Measurements from ENCODE around the gene COX4I1.

GRCh38 chr16:85823328-85823920 is 23.9 kb downstream of the COX4I1 start:
- TF ChIP-seq, protein P1, sequence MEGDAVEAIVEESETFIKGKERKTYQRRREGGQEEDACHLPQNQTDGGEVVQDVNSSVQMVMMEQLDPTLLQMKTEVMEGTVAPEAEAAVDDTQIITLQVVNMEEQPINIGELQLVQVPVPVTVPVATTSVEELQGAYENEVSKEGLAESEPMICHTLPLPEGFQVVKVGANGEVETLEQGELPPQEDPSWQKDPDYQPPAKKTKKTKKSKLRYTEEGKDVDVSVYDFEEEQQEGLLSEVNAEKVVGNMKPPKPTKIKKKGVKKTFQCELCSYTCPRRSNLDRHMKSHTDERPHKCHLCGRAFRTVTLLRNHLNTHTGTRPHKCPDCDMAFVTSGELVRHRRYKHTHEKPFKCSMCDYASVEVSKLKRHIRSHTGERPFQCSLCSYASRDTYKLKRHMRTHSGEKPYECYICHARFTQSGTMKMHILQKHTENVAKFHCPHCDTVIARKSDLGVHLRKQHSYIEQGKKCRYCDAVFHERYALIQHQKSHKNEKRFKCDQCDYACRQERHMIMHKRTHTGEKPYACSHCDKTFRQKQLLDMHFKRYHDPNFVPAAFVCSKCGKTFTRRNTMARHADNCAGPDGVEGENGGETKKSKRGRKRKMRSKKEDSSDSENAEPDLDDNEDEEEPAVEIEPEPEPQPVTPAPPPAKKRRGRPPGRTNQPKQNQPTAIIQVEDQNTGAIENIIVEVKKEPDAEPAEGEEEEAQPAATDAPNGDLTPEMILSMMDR (IDR thresholded peaks at IDR 0.05 in 2 of 3, conservative IDR thresholded peaks at IDR 0.05 in 1 of 3; ENCODE audit: insufficient read depth in 2 of 3, low read depth in 1 of 3, low read length in 3 of 3), result no peak
- TF ChIP-seq HMG20B (CRISPR knock-in tag; IDR thresholded peaks at IDR 0.05) (no peak), GATAD2A (IDR thresholded peaks at IDR 0.05) (no peak), POLR2AphosphoS5 (IDR thresholded peaks at IDR 0.05; ENCODE audit: control insufficient read depth, insufficient read depth, low read depth, low read length) (no peak), TARDBP (IDR thresholded peaks at IDR 0.05) (no peak), HNRNPK (IDR thresholded peaks at IDR 0.05; ENCODE audit: low read depth, low read length, poor library complexity, severe bottlenecking) (no peak)
